SK-N-SH (cell line): ENCODE data around the gene IGF1R. TPM values are rescaled to one million over a fixed set of nuclear protein-coding genes. Genes with fewer than 3 reads are reported as not detected.

Experiments used
- CTCF ChIA-PET: fragments of 300-600, 350-600 bp; formaldehyde crosslinking; extraction: SDS; loops from one replicate; lab custom pipeline; 2021; lab: Yijun Ruan, JAX
- POLR2A ChIA-PET: fragments of 350-600 bp; sonication (Branson Sonifier 250); formaldehyde crosslinking; extraction: SDS; loops from one replicate; lab custom pipeline; 2020; ENCODE audit warnings: antibody characterized with exemption, inconsistent platforms; lab: Yijun Ruan, JAX
- DNase-seq: peaks from one replicate; pipeline ENCODE4 v3.0.0; 2012
- H2AFZ ChIP-seq: fragments of 200-600 bp; sonication (generic); 2 replicates; pipeline ENCODE4 v1.8.1; 2016; ENCODE audit warnings: antibody characterized with exemption, mild to moderate bottlenecking, low read depth
- H3F3A ChIP-seq: fragments of 200-600 bp; sonication (generic); replicated peaks from 2 replicates; pipeline ENCODE3; 2016; ENCODE audit warnings: antibody characterized with exemption, mild to moderate bottlenecking; ENCODE audit not compliant: insufficient read depth
- H3K27ac ChIP-seq, 2 experiments: fragments of 200-500 bp in 1 of 2; fragments of 200-600 bp in 1 of 2; sonication (Bioruptor generic) in 1 of 2; sonication (generic), shearing (Covaris generic) in 1 of 2; 2 replicates each; pipeline versions ENCODE4 v1.5.1 to v1.6.1; 2014 to 2016; ENCODE audit warnings: low read depth in 2 of 2, inconsistent platforms in 1 of 2, low read length in 1 of 2, mild to moderate bottlenecking in 1 of 2, mixed read lengths in 1 of 2
- H3K27me3 ChIP-seq: fragments of 200-600 bp; sonication (generic), shearing (Covaris generic); 2 replicates; pipeline ENCODE4 v1.6.1; 2016; ENCODE audit warnings: mixed run types; ENCODE audit not compliant: insufficient read depth
- H3K36me3 ChIP-seq, 2 experiments: fragments of 200-500 bp in 1 of 2; fragments of 200-600 bp in 1 of 2; sonication (Bioruptor generic) in 1 of 2; sonication (generic) in 1 of 2; replicated peaks in 1 of 2; 2 replicates each; pipeline versions ENCODE3 to v1.5.1; 2014 to 2016; ENCODE audit warnings: low read length in 1 of 2, mild to moderate bottlenecking in 1 of 2; ENCODE audit not compliant: insufficient read depth in 2 of 2, control insufficient read depth in 1 of 2
- H3K4me1 ChIP-seq, 2 experiments: fragments of 200-500 bp in 1 of 2; fragments of 200-600 bp in 1 of 2; sonication (Bioruptor generic) in 1 of 2; sonication (generic), shearing (Covaris generic) in 1 of 2; 2 replicates each; pipeline versions ENCODE4 v1.5.1 to v1.6.1; 2014 to 2016; ENCODE audit warnings: low read depth in 1 of 2, low read length in 1 of 2, mixed run types in 1 of 2; ENCODE audit not compliant: insufficient read depth in 2 of 2, control insufficient read depth in 1 of 2
- H3K4me2 ChIP-seq: fragments of 200-600 bp; sonication (generic), shearing (Covaris generic); 2 replicates; pipeline ENCODE4 v1.6.1; 2017; ENCODE audit warnings: mixed run types
- H3K4me3 ChIP-seq, 2 experiments: fragments of 200-500 bp in 1 of 2; fragments of 200-600 bp in 1 of 2; sonication (Bioruptor generic) in 1 of 2; sonication (generic), shearing (Covaris generic) in 1 of 2; 2 replicates each; pipeline versions ENCODE4 v1.5.1 to v1.8.1; 2014 to 2016; ENCODE audit warnings: low read depth in 2 of 2, inconsistent platforms in 1 of 2, low read length in 1 of 2, mild to moderate bottlenecking in 1 of 2, mixed read lengths in 1 of 2, moderate library complexity in 1 of 2
- H3K79me2 ChIP-seq: fragments of 200-600 bp; sonication (generic); 2 replicates; pipeline ENCODE4 v1.8.1; 2017; ENCODE audit warnings: mild to moderate bottlenecking; ENCODE audit not compliant: insufficient read depth
- H3K9ac ChIP-seq: fragments of 200-600 bp; sonication (generic); 2 replicates; pipeline ENCODE4 v1.6.1; 2017; ENCODE audit warnings: mixed run types
- H3K9me2 ChIP-seq: fragments of 200-600 bp; sonication (generic); 2 replicates; pipeline ENCODE4 v1.6.1; 2017; ENCODE audit warnings: mixed run types
- H3K9me3 ChIP-seq: fragments of 200-600 bp; sonication (generic); 2 replicates; pipeline ENCODE4 v1.6.1; 2017; ENCODE audit warnings: mixed run types, mild to moderate bottlenecking, moderate library complexity
- H4K20me1 ChIP-seq: fragments of 200-600 bp; sonication (generic); 2 replicates; pipeline ENCODE4 v1.6.1; 2017; ENCODE audit warnings: mild to moderate bottlenecking, mixed run types; ENCODE audit not compliant: insufficient read depth
- CHD2 ChIP-seq: fragments of 150-350 bp; IDR thresholded peaks from 2 replicates; pipeline ENCODE4 v1.6.1; 2018; ENCODE audit warnings: low read length; ENCODE audit not compliant: partially characterized antibody
- EP300 ChIP-seq, 2 experiments: IDR thresholded peaks; 2 replicates each; pipeline versions ENCODE4 v1.4.0 to v1.6.1; 2012; ENCODE audit warnings: borderline replicate concordance in 1 of 2, low read depth in 1 of 2, low read length in 1 of 2
- FOSL2 ChIP-seq: IDR thresholded peaks from 2 replicates; pipeline ENCODE4 v1.4.0; 2012; ENCODE audit warnings: low read depth, mild to moderate bottlenecking, moderate library complexity, borderline replicate concordance
- FOXJ3 ChIP-seq: sonication (generic); formaldehyde crosslinking; IDR thresholded peaks from 2 replicates; pipeline ENCODE4 v1.5.1; 2020; ENCODE audit warnings: mild to moderate bottlenecking, missing genetic modification reagents
- GABPA ChIP-seq: IDR thresholded peaks from 2 replicates; pipeline ENCODE4 v1.4.0; 2012; ENCODE audit warnings: low read depth, mild to moderate bottlenecking
- IRF3 ChIP-seq: fragments of 150-350 bp; IDR thresholded peaks from 2 replicates; pipeline ENCODE4 v1.6.1; 2016; ENCODE audit warnings: mild to moderate bottlenecking, low read depth, low read length
- MAX ChIP-seq: IDR thresholded peaks from 2 replicates; pipeline ENCODE4 v1.4.0; 2012; ENCODE audit warnings: low read depth
- NRF1 ChIP-seq: IDR thresholded peaks from 2 replicates; pipeline ENCODE4 v1.6.1; 2012; ENCODE audit warnings: low read depth, mild to moderate bottlenecking, low read length
- PBX3 ChIP-seq: IDR thresholded peaks from 2 replicates; pipeline ENCODE4; 2012
- RXRA ChIP-seq: IDR thresholded peaks from 2 replicates; pipeline ENCODE4 v1.4.0; 2012; ENCODE audit warnings: low read depth, mild to moderate bottlenecking, borderline replicate concordance
- SIN3A ChIP-seq: IDR thresholded peaks from 2 replicates; pipeline ENCODE4 v1.6.1; 2012; ENCODE audit warnings: low read depth, mild to moderate bottlenecking, low read length, moderate library complexity, borderline replicate concordance
- SMC3 ChIP-seq: IDR thresholded peaks from 2 replicates; pipeline ENCODE4 v1.6.1; 2012; ENCODE audit warnings: low read depth, low read length, improper control_type of control experiment
- TAF1 ChIP-seq: IDR thresholded peaks from 2 replicates; pipeline ENCODE4 v1.6.1; 2012; ENCODE audit warnings: low read depth, mild to moderate bottlenecking, low read length, moderate library complexity, borderline replicate concordance
- USF1 ChIP-seq: IDR thresholded peaks from 2 replicates; pipeline ENCODE4 v1.4.0; 2012; ENCODE audit warnings: low read depth, borderline replicate concordance
- YY1 ChIP-seq: IDR thresholded peaks from 2 replicates; pipeline ENCODE4 v1.4.0; 2012; ENCODE audit warnings: low read depth, mild to moderate bottlenecking
- ZBTB33 ChIP-seq: IDR thresholded peaks from 2 replicates; pipeline ENCODE4 v1.4.0; 2012; ENCODE audit warnings: low read depth, borderline replicate concordance
- polyA plus RNA-seq, 3 experiments: library from polyadenylated mRNA; depleted of rRNA; stranded (reverse); fragments of >200 nt; gene quantifications; 2 replicates each; pipeline ENCODE4 v1.2.3, GENCODE V29; 2012

The IGF1R gene
- polyA plus RNA-seq, 1 of the 3 experiments (the other 2 are of a cell fraction) = 9.5 TPM

GRCh38 chr15:98996169-98996568 is 347.8 kb downstream of the IGF1R start:
- H3K4me1 ChIP-seq = no peaks in the 10 kb centered on the region
- H3K36me3 ChIP-seq = no peaks in the 10 kb centered on the region
- no peak overlapping the region for H2AFZ ChIP-seq
- ChIA-PET POLR2A (no interaction called here), CTCF (no interaction called here)
- no peaks in the 10 kb centered on the region for H3F3A ChIP-seq
- no peaks in the 10 kb centered on the region for H3K9me3 ChIP-seq
- no peak overlapping the region for H3K4me2 ChIP-seq
- TF ChIP-seq SIN3A (no peak), EP300 (IDR thresholded peaks at IDR 0.05; ENCODE audit: borderline replicate concordance in 1 of 2, low read depth in 1 of 2, low read length in 1 of 2) (no peak), TAF1 (no peak), GABPA (no peak), YY1 (no peak), NRF1 (no peak), CHD2 (no peak), FOSL2 (no peak), ZBTB33 (no peak), SMC3 (no peak), MAX (no peak), RXRA (no peak), USF1 (no peak), FOXJ3 (CRISPR knock-in tag) (no peak), IRF3 (no peak), PBX3 (no peak)
- no peak overlapping the region for H3K4me3 ChIP-seq
- H3K27ac ChIP-seq = no peak overlapping the region
- no peaks in the 10 kb centered on the region for H4K20me1 ChIP-seq
- DNase-seq = no peak
- no peak overlapping the region for H3K9ac ChIP-seq
- H3K27me3 ChIP-seq = no peaks in the 10 kb centered on the region
- H3K79me2 ChIP-seq = no peaks in the 10 kb centered on the region
- no peaks in the 10 kb centered on the region for H3K9me2 ChIP-seq
